H1 (cell line): ENCODE data around the gene PKIB. TPM values are rescaled to one million over a fixed set of nuclear protein-coding genes. Genes with fewer than 3 reads are reported as not detected.

ENCODE experiments used
- CTCF ChIA-PET: fragments of 300-600 bp; sonication (Branson Sonifier 250); formaldehyde crosslinking; loops from one replicate; lab custom pipeline; 2021; ENCODE audit not compliant: partially characterized antibody; lab: Charles Lee
- POLR2A ChIA-PET: fragments of 300-600 bp; sonication (Branson Sonifier 250); formaldehyde crosslinking; loops from one replicate; lab custom pipeline; 2021; ENCODE audit warnings: inconsistent platforms; ENCODE audit not compliant: partially characterized antibody; lab: Charles Lee
- DNase-seq, 2 experiments: peaks; one replicate each; pipeline versions ENCODE4 v3.0.0 to v3.0.0-alpha.2; 2010 to 2022; ENCODE audit warnings: low spot score in 2 of 2, low read depth in 1 of 2, mixed read lengths in 1 of 2
- FAIRE-seq: peaks from 2 replicates; lab custom pipeline; 2011; peaks lifted over from hg19 to GRCh38; lab: Jason Lieb, UNC
- H2AFZ ChIP-seq: 2 replicates; pipeline ENCODE4 v1.8.1; 2012; ENCODE audit warnings: low read length, inconsistent platforms
- H2AK5ac ChIP-seq: 2 replicates; pipeline ENCODE4 v1.6.1; 2013; ENCODE audit warnings: low read depth, low read length
- H2BK120ac ChIP-seq: replicated peaks from 2 replicates; pipeline ENCODE3; 2013; ENCODE audit warnings: low read depth, low read length, inconsistent platforms
- H2BK12ac ChIP-seq: 2 replicates; pipeline ENCODE4 v1.6.1; 2013; ENCODE audit warnings: low read depth, low read length
- H2BK15ac ChIP-seq: 2 replicates; pipeline ENCODE4 v1.6.1; 2013; ENCODE audit warnings: low read length
- H2BK20ac ChIP-seq: 2 replicates; pipeline ENCODE4 v1.6.1; 2013; ENCODE audit warnings: low read length
- H2BK5ac ChIP-seq: 2 replicates; pipeline ENCODE4 v1.6.1; 2013; ENCODE audit warnings: low read depth, low read length
- H3K14ac ChIP-seq: 2 replicates; pipeline ENCODE4 v1.6.1; 2013; ENCODE audit warnings: inconsistent platforms; ENCODE audit not compliant: insufficient read length
- H3K18ac ChIP-seq: 2 replicates; pipeline ENCODE4 v1.6.1; 2013; ENCODE audit warnings: low read length; ENCODE audit errors: extremely low read depth
- H3K23ac ChIP-seq: 2 replicates; pipeline ENCODE4 v1.6.1; 2013; ENCODE audit warnings: inconsistent platforms; ENCODE audit not compliant: insufficient read length
- H3K23me2 ChIP-seq: 2 replicates; pipeline ENCODE4 v1.6.1; 2013; ENCODE audit warnings: low read depth, low read length
- H3K27ac ChIP-seq: 2 replicates; pipeline ENCODE4 v1.6.1; 2011; ENCODE audit warnings: low read depth, low read length, inconsistent platforms
- H3K27me3 ChIP-seq, 4 experiments: replicated peaks in 1 of 4; 1 replicate in 1 of 4; 2 replicates in 3 of 4; pipeline versions ENCODE4 v1.6.1 to v1.8.1; 2011 to 2013; ENCODE audit warnings: low read length in 3 of 4, mild to moderate bottlenecking in 3 of 4, inconsistent platforms in 2 of 4, mixed read lengths in 2 of 4, moderate library complexity in 1 of 4; ENCODE audit not compliant: control insufficient read depth in 3 of 4, insufficient read depth in 3 of 4; ENCODE audit errors: extremely low read depth in 1 of 4
- H3K36me3 ChIP-seq, 4 experiments: 2 replicates each; pipeline versions ENCODE4 v1.6.1 to v1.8.1; 2011 to 2013; ENCODE audit warnings: mild to moderate bottlenecking in 4 of 4, low read length in 3 of 4, moderate library complexity in 2 of 4, control low read depth in 1 of 4, inconsistent platforms in 1 of 4; ENCODE audit not compliant: insufficient read depth in 4 of 4, control insufficient read depth in 2 of 4
- H3K4ac ChIP-seq: replicated peaks from 2 replicates; pipeline ENCODE3; 2013; ENCODE audit warnings: low read length, low read depth, mixed read lengths, inconsistent platforms; ENCODE audit not compliant: insufficient read length
- H3K4me1 ChIP-seq, 4 experiments: replicated peaks in 1 of 4; 1 replicate in 1 of 4; 2 replicates in 3 of 4; pipeline versions ENCODE4 v1.6.1 to v1.8.1; 2011 to 2013; ENCODE audit warnings: low read length in 3 of 4, inconsistent platforms in 2 of 4, mixed read lengths in 1 of 4; ENCODE audit not compliant: insufficient read depth in 4 of 4, control insufficient read depth in 3 of 4
- H3K4me2 ChIP-seq, 2 experiments: 2 replicates each; pipeline versions ENCODE4 v1.6.1 to v1.8.1; 2011 to 2013; ENCODE audit warnings: low read depth in 2 of 2, low read length in 2 of 2, control low read depth in 1 of 2, inconsistent platforms in 1 of 2, mild to moderate bottlenecking in 1 of 2; ENCODE audit not compliant: insufficient read depth in 1 of 2
- H3K4me3 ChIP-seq, 4 experiments: fragments of 200-600, 300-600 bp in 1 of 4; sonication (generic), shearing (Covaris generic), sonication (Bioruptor Twin) in 1 of 4; 2 replicates each; pipeline versions ENCODE4 v1.5.1 to v1.8.1; 2011 to 2016; ENCODE audit warnings: low read length in 4 of 4, low read depth in 3 of 4, control low read depth in 2 of 4, inconsistent platforms in 2 of 4, mild to moderate bottlenecking in 2 of 4, mixed read lengths in 1 of 4, moderate library complexity in 1 of 4; ENCODE audit not compliant: insufficient read depth in 2 of 4; ENCODE audit errors: extremely low read depth in 1 of 4
- H3K56ac ChIP-seq: replicated peaks from 2 replicates; pipeline ENCODE3; 2013; ENCODE audit warnings: low read depth, mild to moderate bottlenecking, mixed read lengths, low read length, inconsistent platforms; ENCODE audit not compliant: insufficient read length
- H3K79me1 ChIP-seq: 2 replicates; pipeline ENCODE4 v1.6.1; 2013; ENCODE audit warnings: low read depth, low read length, control low read depth
- H3K79me2 ChIP-seq, 2 experiments: 2 replicates each; pipeline versions ENCODE4 v1.6.1 to v1.8.1; 2012 to 2013; ENCODE audit warnings: low read length in 2 of 2, mild to moderate bottlenecking in 2 of 2, inconsistent platforms in 1 of 2; ENCODE audit not compliant: insufficient read depth in 2 of 2, control insufficient read depth in 1 of 2
- H3K9ac ChIP-seq, 4 experiments: replicated peaks in 1 of 4; 1 replicate in 1 of 4; 2 replicates in 3 of 4; pipeline versions ENCODE4 v1.6.1 to v1.8.1; 2011 to 2013; ENCODE audit warnings: low read depth in 3 of 4, low read length in 3 of 4, control low read depth in 2 of 4, mild to moderate bottlenecking in 2 of 4, moderate library complexity in 2 of 4, inconsistent platforms in 1 of 4; ENCODE audit errors: extremely low read depth in 1 of 4
- H3K9me3 ChIP-seq, 2 experiments: 2 replicates each; pipeline versions ENCODE4 v1.6.1 to v1.8.1; 2012 to 2013; ENCODE audit warnings: mild to moderate bottlenecking in 2 of 2, moderate library complexity in 2 of 2, control low read depth in 1 of 2, inconsistent platforms in 1 of 2, low read depth in 1 of 2, low read length in 1 of 2, mixed read lengths in 1 of 2; ENCODE audit not compliant: insufficient read depth in 2 of 2
- H4K20me1 ChIP-seq, 2 experiments: replicated peaks in 1 of 2; 2 replicates each; pipeline versions ENCODE3 to v1.8.1; 2011 to 2013; ENCODE audit warnings: inconsistent platforms in 2 of 2, low read length in 2 of 2, mild to moderate bottlenecking in 1 of 2; ENCODE audit not compliant: insufficient read depth in 2 of 2, control insufficient read depth in 1 of 2
- H4K5ac ChIP-seq: 2 replicates; pipeline ENCODE4 v1.6.1; 2013; ENCODE audit warnings: low read length, low read depth, mixed read lengths, inconsistent platforms; ENCODE audit not compliant: insufficient read length
- H4K8ac ChIP-seq: 2 replicates; pipeline ENCODE4 v1.8.0; 2013; ENCODE audit warnings: mild to moderate bottlenecking, moderate library complexity, low read length, inconsistent platforms; ENCODE audit not compliant: insufficient read depth; ENCODE audit errors: extremely low read depth
- H4K91ac ChIP-seq: replicated peaks from 2 replicates; pipeline ENCODE3; 2013; ENCODE audit warnings: low read length, mixed read lengths, inconsistent platforms; ENCODE audit not compliant: insufficient read length
- FOSL1 ChIP-seq: IDR thresholded peaks from 2 replicates; pipeline ENCODE4 v1.6.1; 2011; ENCODE audit warnings: mild to moderate bottlenecking, low read depth, low read length, moderate library complexity; ENCODE audit not compliant: insufficient read depth
- HDAC2 ChIP-seq, 2 experiments: fragments of 300-600 bp in 1 of 2; sonication (generic) in 1 of 2; IDR thresholded peaks; 2 replicates each; pipeline ENCODE4 v1.6.1; 2011 to 2012; ENCODE audit warnings: low read depth in 2 of 2, low read length in 2 of 2, mild to moderate bottlenecking in 2 of 2, moderate library complexity in 2 of 2, borderline replicate concordance in 1 of 2, inconsistent platforms in 1 of 2
- POLR2A ChIP-seq, 2 experiments: IDR thresholded peaks; 1 replicate in 1 of 2; 2 replicates in 1 of 2; pipeline ENCODE4 v1.6.1; 2011; ENCODE audit warnings: low read depth in 2 of 2, low read length in 2 of 2, mild to moderate bottlenecking in 2 of 2; ENCODE audit errors: control extremely low read depth in 1 of 2
- POLR2AphosphoS5 ChIP-seq: IDR thresholded peaks from 2 replicates; pipeline ENCODE4 v1.6.1; 2011; ENCODE audit warnings: low read depth, low read length
- RBBP5 ChIP-seq: IDR thresholded peaks from 2 replicates; pipeline ENCODE4 v1.7.1; 2012; ENCODE audit warnings: low read depth, mild to moderate bottlenecking, inconsistent platforms, low read length, moderate library complexity, borderline replicate concordance
- RNF2 ChIP-seq: fragments of 200-900, 300-1000 bp; sonication (generic); IDR thresholded peaks from 2 replicates; pipeline ENCODE4 v1.7.1; 2016; ENCODE audit warnings: borderline replicate concordance, low read depth, mild to moderate bottlenecking, antibody characterized with exemption, low read length; ENCODE audit not compliant: poor library complexity, severe bottlenecking; ENCODE audit errors: missing control alignments
- SRF ChIP-seq: IDR thresholded peaks from 2 replicates; pipeline ENCODE4 v1.6.1; 2011; ENCODE audit warnings: mild to moderate bottlenecking, low read depth, low read length, moderate library complexity
- ZNF274 ChIP-seq: IDR thresholded peaks from 2 replicates; pipeline ENCODE4 v1.7.0; 2012; ENCODE audit warnings: low read length, borderline replicate concordance; ENCODE audit errors: extremely low read depth
- whole genome bisulfite sequencing, 2 experiments: shearing (Covaris generic) in 1 of 2; methylation state at CpG; one replicate each; pipeline versions ENCODE4 v1.1.6 to v1.1.7; 2013 to 2015; ENCODE audit warnings: low lambda C conversion rate in 2 of 2, mixed read lengths in 2 of 2, inconsistent platforms in 1 of 2, low coverage in 1 of 2, missing lambda C conversion rate in 1 of 2; ENCODE audit not compliant: insufficient replicate concordance in 2 of 2, insufficient coverage in 1 of 2, insufficient read length in 1 of 2; ENCODE audit errors: extremely low coverage in 1 of 2, missing lambda C conversion rate in 1 of 2; 5-methylcytosine and 5-hydroxymethylcytosine counted together
- polyA plus RNA-seq, 7 experiments: library from polyadenylated mRNA; depleted of rRNA in 3 of 7; stranded (reverse) in 5 of 7; unstranded in 2 of 7; fragments of >200 nt in 5 of 7; fragments of 200-250 nt in 2 of 7; gene quantifications; 1 replicate in 5 of 7; 2 replicates in 1 of 7; 4 replicates in 1 of 7; pipeline versions ENCODE4 v1.2.1 to v1.2.3, GENCODE V29; 2011 to 2013; ENCODE audit warnings: missing spikeins in 2 of 7, mixed read lengths in 2 of 7
- total RNA-seq: library from RNA; stranded (reverse); fragmentation: NEBNext Ultra II Directional; extraction: Animal tissue kit (Norgen Biotek cat#: 25700); gene quantifications from 2 replicates; pipeline ENCODE4 v1.2.1, GENCODE V29; 2021
- TF ChIP-seq, protein P1 (sequence below), 3 experiments: IDR thresholded peaks; 1 replicate in 2 of 3; 2 replicates in 1 of 3; pipeline versions ENCODE4 v1.5.1 to v1.6.1; 2011; ENCODE audit warnings: low read length in 3 of 3, mild to moderate bottlenecking in 3 of 3, inconsistent platforms in 2 of 3, low read depth in 1 of 3, moderate library complexity in 1 of 3; ENCODE audit not compliant: insufficient read depth in 1 of 3; ENCODE audit errors: control extremely low read depth in 1 of 3
- TF ChIP-seq, protein P2 (sequence below): IDR thresholded peaks from 2 replicates; pipeline ENCODE4 v1.6.1; 2011; ENCODE audit warnings: low read depth, mild to moderate bottlenecking, low read length; ENCODE audit not compliant: insufficient read depth

The PKIB gene
- total and polyA plus RNA-seq, 2 of the 8 experiments (the other 6 are each of a cell fraction or from before 2014, with no cell fraction given) = 13.5 to 73.3 TPM

DNA sequence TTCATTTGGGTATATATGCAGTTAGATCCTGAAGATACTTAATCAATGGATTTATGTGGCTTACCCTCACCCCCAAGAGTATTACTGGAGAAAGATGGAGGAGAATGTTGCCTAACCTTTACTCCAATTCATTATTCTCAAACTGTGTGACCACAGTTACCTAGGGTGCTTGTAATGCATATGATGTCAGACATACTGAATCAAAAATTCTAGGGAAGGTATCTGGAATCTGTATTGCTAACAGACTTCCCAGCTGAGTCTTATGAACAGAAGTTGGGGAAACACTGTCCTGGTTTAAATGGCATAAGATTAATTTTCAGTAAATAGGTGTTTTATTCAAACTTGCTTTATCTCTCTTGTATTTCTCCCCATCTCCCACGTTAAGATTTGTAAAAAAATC lies 83.9 kb downstream of the PKIB start:
- Histone ChIP-seq H2BK12ac (no peak overlapping the region), H4K5ac (no peak overlapping the region), H3K79me1 (no peaks in the 10 kb centered on the region), H2BK20ac (no peak overlapping the region), H2AK5ac (no peak overlapping the region), H3K36me3 (no peaks in the 10 kb centered on the region), H3K4me3 (no peak overlapping the region), H4K91ac (no peak overlapping the region), H2BK5ac (no peak overlapping the region), H4K8ac (no peak overlapping the region), H4K20me1 (no peaks in the 10 kb centered on the region), H3K4me1 (peaks cover 0 to 11% (median 0%) of the 10 kb centered on the region in 4 experiments; a peak in 3 of 7 replicates), H3K23ac (no peak overlapping the region), H3K23me2 (no peaks in the 10 kb centered on the region), H3K79me2 (no peaks in the 10 kb centered on the region), H2BK15ac (no peak overlapping the region), H2AFZ (no peak overlapping the region), H2BK120ac (no peak overlapping the region), H3K27me3 (no peaks in the 10 kb centered on the region), H3K9ac (no peak overlapping the region), H3K56ac (no peak overlapping the region), H3K18ac (no peak overlapping the region), H3K27ac (no peak overlapping the region), H3K4me2 (no peak overlapping the region), H3K4ac (no peak overlapping the region), H3K9me3 (no peaks in the 10 kb centered on the region), H3K14ac (no peak overlapping the region)
- CTCF ChIA-PET = interaction anchor here (0.9 to 1.1 kb wide), 3 partner anchors 14 to 1157 kb away, joined by 4 to 7 read pairs (median 4); no protein-coding TSS in a partner anchor
- FAIRE-seq (no peak), DNase-seq (no peak)
- 95% methylated on average over 1 of the region's 1 CpG; no CpG with 5 or more reads in 1 of the 2 experiments for WGBS, 2 experiments
- POLR2A ChIA-PET = no interaction called here
- TF ChIP-seq HDAC2 (IDR thresholded peaks at IDR 0.05; ENCODE audit: borderline replicate concordance in 1 of 2, low read depth in 2 of 2, low read length in 2 of 2) (no peak), SRF (no peak), RBBP5 (no peak), RNF2 (no peak), POLR2AphosphoS5 (no peak), FOSL1 (no peak), POLR2A (IDR thresholded peaks at IDR 0.05; ENCODE audit: control extremely low read depth in 1 of 2, low read depth in 2 of 2, low read length in 2 of 2) (no peak), ZNF274 (no peak)
- TF ChIP-seq, protein P1, sequence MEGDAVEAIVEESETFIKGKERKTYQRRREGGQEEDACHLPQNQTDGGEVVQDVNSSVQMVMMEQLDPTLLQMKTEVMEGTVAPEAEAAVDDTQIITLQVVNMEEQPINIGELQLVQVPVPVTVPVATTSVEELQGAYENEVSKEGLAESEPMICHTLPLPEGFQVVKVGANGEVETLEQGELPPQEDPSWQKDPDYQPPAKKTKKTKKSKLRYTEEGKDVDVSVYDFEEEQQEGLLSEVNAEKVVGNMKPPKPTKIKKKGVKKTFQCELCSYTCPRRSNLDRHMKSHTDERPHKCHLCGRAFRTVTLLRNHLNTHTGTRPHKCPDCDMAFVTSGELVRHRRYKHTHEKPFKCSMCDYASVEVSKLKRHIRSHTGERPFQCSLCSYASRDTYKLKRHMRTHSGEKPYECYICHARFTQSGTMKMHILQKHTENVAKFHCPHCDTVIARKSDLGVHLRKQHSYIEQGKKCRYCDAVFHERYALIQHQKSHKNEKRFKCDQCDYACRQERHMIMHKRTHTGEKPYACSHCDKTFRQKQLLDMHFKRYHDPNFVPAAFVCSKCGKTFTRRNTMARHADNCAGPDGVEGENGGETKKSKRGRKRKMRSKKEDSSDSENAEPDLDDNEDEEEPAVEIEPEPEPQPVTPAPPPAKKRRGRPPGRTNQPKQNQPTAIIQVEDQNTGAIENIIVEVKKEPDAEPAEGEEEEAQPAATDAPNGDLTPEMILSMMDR (IDR thresholded peaks at IDR 0.05; ENCODE audit: control extremely low read depth in 1 of 3, insufficient read depth in 1 of 3, low read depth in 1 of 3, low read length in 3 of 3) = no peak
- TF ChIP-seq, protein P2, sequence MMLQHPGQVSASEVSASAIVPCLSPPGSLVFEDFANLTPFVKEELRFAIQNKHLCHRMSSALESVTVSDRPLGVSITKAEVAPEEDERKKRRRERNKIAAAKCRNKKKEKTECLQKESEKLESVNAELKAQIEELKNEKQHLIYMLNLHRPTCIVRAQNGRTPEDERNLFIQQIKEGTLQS = no peak
